Measurements from ENCODE around the gene ALG11.
"Not testable (repeated sequence)": the region's sequence is repeated elsewhere in the genome, so short reads cannot be mapped to it uniquely, and the experiment has no call there.

ALG11 gene, protein sequence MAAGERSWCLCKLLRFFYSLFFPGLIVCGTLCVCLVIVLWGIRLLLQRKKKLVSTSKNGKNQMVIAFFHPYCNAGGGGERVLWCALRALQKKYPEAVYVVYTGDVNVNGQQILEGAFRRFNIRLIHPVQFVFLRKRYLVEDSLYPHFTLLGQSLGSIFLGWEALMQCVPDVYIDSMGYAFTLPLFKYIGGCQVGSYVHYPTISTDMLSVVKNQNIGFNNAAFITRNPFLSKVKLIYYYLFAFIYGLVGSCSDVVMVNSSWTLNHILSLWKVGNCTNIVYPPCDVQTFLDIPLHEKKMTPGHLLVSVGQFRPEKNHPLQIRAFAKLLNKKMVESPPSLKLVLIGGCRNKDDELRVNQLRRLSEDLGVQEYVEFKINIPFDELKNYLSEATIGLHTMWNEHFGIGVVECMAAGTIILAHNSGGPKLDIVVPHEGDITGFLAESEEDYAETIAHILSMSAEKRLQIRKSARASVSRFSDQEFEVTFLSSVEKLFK

GRCh38 chr13:52011632-52012511 lies at the start of gene ALG11:
Gene ALG11 (plus strand): TSS chr13:52012398. CDS start chr13:52012419, 21 bp downstream.
- DNase-seq, result peak; percentile 99 to 100

DNA sequence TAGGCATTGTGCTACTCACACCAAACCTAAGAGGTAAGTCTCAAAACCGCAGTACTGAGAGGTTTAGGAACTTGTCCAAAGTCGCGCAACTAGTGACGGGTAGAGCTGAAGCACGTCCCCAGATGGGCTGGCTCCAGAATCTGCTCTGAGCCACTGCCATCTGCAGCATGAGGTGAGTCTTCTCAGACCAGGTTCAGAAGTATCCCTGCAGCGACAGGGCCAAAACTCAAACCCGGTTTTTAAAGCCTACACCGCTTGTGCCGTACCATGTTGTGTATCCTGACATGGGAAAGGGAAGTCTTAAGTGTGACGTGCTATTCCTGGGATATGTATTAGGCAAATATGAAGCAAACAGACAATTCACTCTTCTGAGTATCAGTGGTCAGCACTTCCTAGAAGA lies 46.0 kb upstream of the ALG11 start:
- DNase-seq, result no peak

DNA sequence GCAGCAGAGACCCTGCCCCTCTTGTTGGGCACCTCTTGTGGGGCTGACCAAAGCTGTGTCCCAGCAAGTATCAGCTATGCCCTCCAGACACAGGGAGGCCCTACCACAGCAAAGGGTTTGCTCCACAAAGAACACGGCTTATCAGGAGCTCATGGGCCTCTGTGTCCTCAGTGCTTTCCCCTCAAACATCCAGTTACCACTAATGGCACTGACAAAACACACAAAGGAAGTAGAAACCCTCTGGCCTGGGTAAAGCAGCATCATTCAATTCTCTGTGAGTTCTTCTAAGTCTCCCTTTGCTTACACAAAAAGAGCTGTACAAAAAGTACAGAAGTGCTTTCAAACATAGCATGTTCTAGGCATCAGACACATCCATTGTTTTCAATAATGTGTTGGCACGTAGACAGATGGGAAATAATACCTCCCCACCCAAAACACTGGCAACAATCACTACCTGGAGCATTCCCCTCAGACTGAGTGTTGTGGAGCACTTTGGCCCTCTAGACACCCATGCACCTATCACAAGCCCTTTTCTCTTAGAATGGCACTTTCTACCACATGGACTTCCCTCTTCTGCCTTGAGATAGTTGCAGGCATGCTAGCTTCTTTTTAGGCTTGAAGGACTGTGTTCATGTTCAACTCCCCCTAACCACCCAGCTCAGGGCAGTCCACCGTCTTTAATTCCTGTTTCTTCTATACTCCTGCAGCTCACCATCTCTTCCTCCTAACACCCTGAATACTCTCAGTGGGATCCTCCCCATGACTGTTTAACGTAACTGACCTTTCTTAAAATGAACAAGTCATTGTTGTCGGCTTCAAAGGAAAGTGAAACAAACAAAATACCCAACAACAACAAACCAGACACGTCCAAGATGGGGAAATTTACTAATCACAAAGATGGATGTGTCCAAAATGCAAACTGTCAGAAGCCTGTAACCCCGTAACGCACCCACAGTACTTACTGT lies 44.4 kb upstream of the ALG11 start:
- DNase-seq, result no peak

GRCh38 chr13:51970349-51970748 lies 41.8 kb upstream of the ALG11 start:
- DNase-seq, result no peak

- DNase-seq, result no peak
These were observed 40.4 kb upstream of the ALG11 start for GRCh38 chr13:51971520-51972426.

DNA sequence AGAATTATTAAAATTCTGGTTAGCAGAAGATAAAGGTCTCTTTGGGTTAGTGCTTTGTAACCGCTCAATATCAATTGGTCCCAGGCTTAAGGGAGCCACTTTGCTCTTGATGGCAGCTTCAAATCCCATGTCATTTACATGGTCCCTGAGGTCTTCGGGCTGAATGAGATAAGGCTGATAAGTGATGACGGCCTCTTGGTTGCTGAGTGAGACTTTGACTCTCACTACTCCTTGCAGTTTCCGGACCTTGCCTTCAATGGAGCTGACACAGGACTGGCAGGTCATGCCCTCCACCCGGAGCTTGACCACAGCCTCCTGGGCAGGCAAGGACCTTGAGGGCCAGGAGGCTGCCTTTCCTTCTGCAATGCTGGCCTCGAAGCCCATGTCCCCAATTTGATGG lies 37.7 kb upstream of the ALG11 start:
- no peak for DNase-seq

DNA sequence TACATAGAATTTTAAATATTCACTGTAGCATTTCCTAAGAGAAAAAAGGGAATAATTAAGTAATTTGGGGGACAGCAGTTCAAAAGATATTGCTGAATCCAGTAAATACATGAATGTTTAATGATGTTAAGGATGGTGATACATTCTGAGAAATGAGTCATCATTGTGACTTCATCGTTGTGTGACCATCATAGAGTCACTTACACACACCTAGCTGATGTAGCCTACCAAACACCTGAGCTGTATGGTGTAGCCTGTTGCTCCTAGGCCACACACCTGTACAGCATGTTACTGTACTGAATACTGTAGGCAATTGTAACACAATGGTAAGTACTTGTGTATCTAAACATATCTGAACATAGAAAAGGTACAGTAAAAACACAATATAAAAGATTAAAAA lies 35.8 kb upstream of the ALG11 start:
- no peak for DNase-seq

GRCh38 chr13:51976890-51977289 lies 35.3 kb upstream of the ALG11 start:
- DNase-seq, result no peak

- DNase-seq, result no peak
These were observed 34.6 kb upstream of the ALG11 start for GRCh38 chr13:51977625-51978024.

GRCh38 chr13:51978796-51979556 lies 33.2 kb upstream of the ALG11 start:
- DNase-seq, result no peak

DNA sequence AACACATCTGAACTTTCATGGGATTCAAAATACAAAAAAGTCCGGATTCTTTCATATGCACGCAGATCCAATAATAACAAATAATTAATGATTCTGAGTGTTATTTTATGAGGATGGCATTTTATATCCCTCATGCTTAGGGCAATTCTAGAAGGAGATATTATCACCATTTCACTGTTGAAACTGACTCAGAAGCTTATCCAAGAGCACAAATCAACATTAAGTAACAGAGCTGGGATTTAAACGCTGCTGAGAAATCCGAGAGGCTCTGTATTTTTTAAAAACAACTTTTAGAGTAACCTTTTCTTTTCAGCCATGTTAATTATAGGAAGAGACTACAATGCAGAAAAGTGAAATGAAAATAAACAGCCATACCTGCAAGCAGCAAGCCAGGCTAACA lies 31.3 kb upstream of the ALG11 start:
- no peak for DNase-seq

DNA sequence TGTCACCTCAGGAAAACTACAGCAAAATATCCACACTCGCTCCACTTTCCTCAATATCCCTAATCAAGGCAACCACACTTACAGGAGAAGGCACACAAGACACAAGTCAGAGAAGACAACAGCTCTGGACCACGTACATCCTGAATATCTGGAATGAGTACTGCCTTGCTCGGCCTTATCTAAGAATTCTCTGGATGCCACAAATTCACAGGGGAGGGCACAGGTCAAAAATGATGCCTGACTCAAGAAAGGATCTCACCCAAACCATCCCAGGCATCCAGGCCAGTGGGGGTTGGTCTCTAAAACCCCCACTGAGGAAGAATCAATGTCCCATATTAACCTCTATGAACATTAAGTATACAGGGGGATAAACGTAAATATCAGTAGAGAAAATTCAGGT lies 30.8 kb upstream of the ALG11 start:
- no peak for DNase-seq

DNA sequence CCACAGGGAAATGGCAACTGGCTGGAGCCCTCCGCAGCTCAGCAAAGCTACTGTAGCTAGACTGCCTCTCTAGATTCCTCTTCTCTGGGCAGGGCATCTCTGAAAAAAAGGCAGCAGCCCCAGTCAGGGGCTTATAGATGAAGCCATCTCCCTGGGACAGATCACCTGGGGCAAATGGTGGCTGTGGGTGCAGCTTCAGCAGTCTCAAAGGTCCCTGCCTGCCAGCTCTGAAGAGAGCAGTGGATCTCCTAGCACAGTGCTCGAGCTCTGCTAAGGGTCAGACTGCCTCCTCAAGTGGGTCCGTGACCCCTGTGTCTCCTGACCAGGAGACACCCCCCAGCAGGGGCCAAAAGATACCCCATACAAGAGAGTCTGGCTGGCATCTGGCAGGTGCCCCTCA lies 28.9 kb upstream of the ALG11 start:
- not testable (repeated sequence) for DNase-seq

- DNase-seq, result not testable (repeated sequence)
These were observed 27.3 kb upstream of the ALG11 start for GRCh38 chr13:51984904-51985303.

DNA sequence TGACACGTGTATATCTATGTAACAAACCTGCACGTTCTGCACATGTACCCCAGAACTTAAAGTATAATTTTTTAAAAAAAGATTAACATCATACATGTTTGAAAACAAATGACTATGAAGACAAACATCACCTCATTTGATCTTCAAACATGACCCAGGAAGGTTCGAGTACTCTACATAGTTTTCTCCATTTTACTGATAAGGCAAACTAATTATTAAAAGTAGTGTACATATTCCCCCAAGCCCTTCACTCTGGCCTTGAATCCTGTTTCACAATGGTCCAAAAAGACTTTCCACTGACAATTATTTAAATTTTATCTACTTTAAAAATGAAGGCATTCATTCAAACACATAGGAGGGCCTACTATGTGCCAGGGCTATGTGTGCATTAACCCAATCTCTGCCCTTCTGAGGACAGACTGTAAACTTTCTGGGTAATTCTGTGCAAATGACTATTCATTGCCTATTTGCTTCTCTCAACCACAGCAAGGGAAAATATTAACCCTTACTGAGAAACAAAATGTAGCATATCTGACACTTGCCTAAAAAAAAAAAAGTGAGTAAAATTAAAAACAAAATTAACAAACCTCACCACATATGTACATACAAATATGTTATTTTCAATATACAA lies 23.1 kb upstream of the ALG11 start:
- DNase-seq, result no peak

DNA sequence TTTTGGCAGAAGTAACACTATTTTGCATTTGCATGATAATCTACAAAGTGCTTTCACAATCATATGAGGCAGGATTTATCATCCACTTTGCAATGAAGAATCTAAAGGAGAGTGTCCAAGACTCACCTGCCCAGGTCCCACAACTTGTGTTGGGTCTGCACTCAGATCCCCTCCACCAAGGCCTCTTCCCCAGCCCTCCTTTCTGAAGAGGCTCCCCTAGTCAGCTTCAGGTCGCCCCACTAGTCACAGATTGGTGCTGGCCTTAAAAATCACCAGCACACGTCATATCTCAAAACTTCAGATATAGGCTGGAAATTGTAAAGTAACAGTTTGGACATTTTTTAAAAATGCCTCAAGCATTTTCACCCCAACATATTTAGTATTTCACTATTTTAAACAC lies 18.5 kb upstream of the ALG11 start:
- no peak for DNase-seq

DNA sequence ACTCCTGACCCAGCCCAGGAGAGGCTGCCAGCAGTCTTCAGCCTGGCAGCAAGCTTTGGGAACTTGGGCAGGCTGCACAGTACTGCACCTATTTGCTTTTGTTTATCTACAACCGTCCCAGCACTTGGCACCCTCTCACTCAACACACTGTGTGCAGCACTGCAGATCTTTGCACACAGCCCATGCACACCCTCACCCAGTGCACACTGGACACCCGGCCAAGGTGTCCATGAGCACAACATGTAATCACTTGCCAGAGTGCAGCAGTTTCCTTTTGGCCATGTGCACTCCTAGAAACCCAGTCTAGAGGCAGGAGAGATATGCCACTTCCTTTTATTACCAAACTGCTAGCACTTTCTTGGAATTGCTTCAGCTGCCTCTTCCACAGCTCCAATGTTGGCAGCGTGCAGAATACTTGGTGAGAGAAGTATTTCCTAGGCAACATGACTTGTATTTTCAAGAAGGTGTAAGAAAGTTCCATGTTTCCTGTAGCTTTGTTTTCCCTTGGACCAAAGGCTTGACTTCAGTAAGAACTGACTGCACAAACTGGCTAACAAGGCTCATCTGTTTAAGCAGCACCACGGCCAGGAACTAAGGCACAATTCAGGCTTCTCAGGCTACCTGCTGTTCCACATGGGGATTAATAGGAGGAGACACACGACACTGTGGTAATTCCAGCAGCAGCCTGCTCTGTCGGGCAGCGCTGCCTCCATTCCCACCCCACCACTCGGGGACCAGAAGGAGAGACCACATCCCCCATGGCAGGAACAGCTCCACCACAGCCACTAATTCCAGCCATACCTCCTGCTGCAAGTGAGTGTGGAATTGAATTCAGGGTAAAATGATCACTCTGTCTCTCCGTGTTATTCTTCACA lies 16.3 kb upstream of the ALG11 start:
- no peak for DNase-seq

GRCh38 chr13:51996641-51997040 lies 15.6 kb upstream of the ALG11 start:
- DNase-seq, result no peak

DNA sequence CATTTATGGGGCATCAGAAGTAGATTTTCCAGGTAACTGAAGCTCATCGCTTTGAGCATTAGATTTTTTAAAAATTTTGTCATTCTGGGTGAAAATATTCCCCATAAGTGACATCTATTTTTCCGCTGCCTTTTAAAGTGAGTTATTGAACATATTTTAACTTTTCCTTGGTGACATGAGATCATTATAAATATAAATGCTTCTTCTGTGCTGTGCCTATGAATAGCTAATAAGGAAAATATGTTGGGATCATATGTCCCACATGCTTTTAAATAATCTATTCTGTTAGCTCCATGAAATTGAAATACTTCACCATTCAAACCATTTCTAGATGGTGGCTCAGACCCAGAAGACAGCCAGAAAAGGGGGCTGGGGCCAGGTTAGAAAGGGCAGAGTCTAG lies 15.0 kb upstream of the ALG11 start:
- no peak for DNase-seq
